ENCODE results near the gene EPHA1.

Gene EPHA1

GRCh38 chr7:143408686-143409561 is at the start of gene EPHA1:
EPHA1 (minus strand) TSS chr7:143408856; CDS start chr7:143408805, 51 bp downstream.
- peak; percentile 66 for TF ChIP-seq CTCF (IDR thresholded peaks at IDR 0.05; ENCODE audit: control insufficient read depth, extremely low read depth, insufficient read depth)
- DNase-seq (ENCODE audit: low read depth) = peak; percentile 88
- H3K4me3 ChIP-seq (ENCODE audit: low read depth, low read length) = peak within 1 kb of the TSS; percentile 71

- DNase-seq (ENCODE audit: low read depth) = no peak
- H3K4me3 ChIP-seq (ENCODE audit: low read depth, low read length) = no peak overlapping the region
- TF ChIP-seq CTCF (IDR thresholded peaks at IDR 0.05; ENCODE audit: control insufficient read depth, extremely low read depth, insufficient read depth) = no peak
Measured at GRCh38 chr7:143458263-143458662, 49.6 kb upstream of the EPHA1 start.

DNA sequence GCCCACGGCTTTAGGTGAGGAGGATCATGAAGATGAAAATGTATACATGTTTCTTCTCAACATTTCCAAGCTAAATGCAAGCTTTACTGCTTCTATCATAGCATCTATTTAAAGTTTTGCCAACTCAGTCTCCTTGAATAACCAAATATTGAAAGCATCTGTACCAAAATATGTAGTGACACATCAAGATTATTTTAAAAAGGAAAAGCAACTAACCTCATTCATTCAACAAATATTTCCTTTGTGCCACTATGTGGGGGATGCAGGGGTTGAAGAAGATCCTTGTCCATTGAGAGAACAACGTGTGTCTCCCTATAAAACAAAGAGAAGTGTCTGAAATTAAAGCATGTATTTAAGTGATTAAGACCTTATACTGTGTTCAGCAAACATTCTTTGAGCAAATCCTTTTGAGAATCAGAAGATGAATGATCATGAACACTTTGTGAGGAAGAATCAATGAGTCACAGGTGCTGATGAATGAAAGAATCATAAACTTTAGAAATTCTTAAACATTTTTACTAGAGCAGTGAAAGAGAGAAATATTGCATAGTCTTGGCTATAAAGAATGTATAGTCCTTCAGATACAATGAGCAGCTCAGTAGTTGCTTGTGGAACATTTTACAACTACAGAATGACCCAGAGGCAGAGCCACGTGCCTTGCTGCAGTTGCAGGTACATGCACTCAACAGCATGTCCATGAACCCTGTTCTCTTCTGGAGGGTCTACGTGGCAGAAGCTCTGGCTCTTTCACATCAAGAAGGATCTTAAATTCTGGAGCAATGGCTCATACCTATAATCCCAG is 48.5 kb upstream of the EPHA1 start:
- H3K4me3 ChIP-seq (ENCODE audit: low read depth, low read length) = no peak overlapping the region
- no peak for DNase-seq (ENCODE audit: low read depth)
- TF ChIP-seq CTCF (IDR thresholded peaks at IDR 0.05; ENCODE audit: control insufficient read depth, extremely low read depth, insufficient read depth) = no peak

DNA sequence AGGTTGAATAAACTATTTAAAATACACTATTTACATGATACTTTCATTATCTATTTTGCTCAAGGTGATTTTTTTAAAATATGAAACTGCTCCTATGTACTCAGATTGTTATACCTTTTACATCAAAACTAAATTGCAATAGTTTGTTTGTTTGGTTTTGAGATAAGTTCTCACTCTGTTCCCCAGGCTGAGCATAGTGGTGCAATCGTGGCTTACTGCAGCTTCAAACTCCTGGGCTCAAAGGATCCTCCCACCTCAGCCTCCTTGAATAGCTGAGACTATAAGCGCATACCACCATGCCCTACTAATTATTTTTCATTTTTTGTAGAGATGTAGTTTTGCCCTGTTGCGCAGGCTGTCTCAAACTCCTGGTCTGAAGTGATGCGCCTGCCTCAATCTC is 47.3 kb upstream of the EPHA1 start:
- no peak for DNase-seq (ENCODE audit: low read depth)
- no peak for TF ChIP-seq CTCF (IDR thresholded peaks at IDR 0.05; ENCODE audit: control insufficient read depth, extremely low read depth, insufficient read depth)
- no peak overlapping the region for H3K4me3 ChIP-seq (ENCODE audit: low read depth, low read length)

DNA sequence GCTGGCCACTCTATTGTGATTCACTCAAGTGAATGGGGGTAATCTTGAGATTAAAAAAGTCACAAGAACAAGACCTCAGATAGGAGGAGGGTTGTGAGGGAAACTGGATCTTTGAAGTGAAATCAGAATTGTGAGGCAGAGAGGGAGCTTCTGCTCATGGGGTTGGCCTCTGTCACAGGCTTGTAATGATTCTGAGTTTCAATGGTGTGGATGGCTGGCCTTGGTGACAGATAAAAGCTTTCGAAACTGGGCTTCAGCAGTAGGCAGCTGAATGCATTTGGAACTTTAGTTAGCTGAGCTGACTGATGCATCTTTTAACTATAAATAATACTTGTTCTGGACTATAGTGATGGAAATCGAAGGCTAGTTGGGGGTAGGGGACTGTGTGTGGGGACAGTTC is 46.8 kb upstream of the EPHA1 start:
- no peak overlapping the region for H3K4me3 ChIP-seq (ENCODE audit: low read depth, low read length)
- DNase-seq (ENCODE audit: low read depth) = no peak
- no peak for TF ChIP-seq CTCF (IDR thresholded peaks at IDR 0.05; ENCODE audit: control insufficient read depth, extremely low read depth, insufficient read depth)

- DNase-seq (ENCODE audit: low read depth) = no peak
- no peak for TF ChIP-seq CTCF (IDR thresholded peaks at IDR 0.05; ENCODE audit: control insufficient read depth, extremely low read depth, insufficient read depth)
- no peak overlapping the region for H3K4me3 ChIP-seq (ENCODE audit: low read depth, low read length)
Measured at GRCh38 chr7:143454091-143454680, 45.5 kb upstream of the EPHA1 start.
